ENCODE data around the gene KRT76. TPM values are rescaled to one million over a fixed set of nuclear protein-coding genes. Genes with fewer than 3 reads are reported as not detected.

KRT76 gene
- total and polyA plus RNA-seq, 2 donors (not counting 1 experiment from before 2014, with no cell fraction given): not detected

GRCh38 chr12:52749827-52750226 is 27.3 kb downstream of the KRT76 start:
- no peak overlapping the region for H2AFZ ChIP-seq (ENCODE audit: insufficient read depth, low read depth, low read length, poor library complexity, severe bottlenecking)
- Mint-ChIP-seq H3K27me3 (peaks cover 10% of the 10 kb centered on the region), H3K4me3 (no peak overlapping the region), H3K9me3 (ENCODE audit: insufficient read depth) (no peaks in the 10 kb centered on the region), H3K27ac (no peak overlapping the region), H3K4me1 (no peaks in the 10 kb centered on the region)
- ChIA-PET POLR2A (no interaction called here), CTCF (no interaction called here)
- ATAC-seq (ENCODE audit: low read depth) (no peak), DNase-seq (no peak)
- peaks cover 0 to 5% (median 1%) of the 10 kb centered on the region in 4 experiments for H3K27me3 ChIP-seq (replicated peaks in 1 of 4; ENCODE audit: control extremely low read depth in 1 of 4, control insufficient read depth in 3 of 4, insufficient read depth in 4 of 4, low read length in 3 of 4)
- TF ChIP-seq EZH2 (IDR thresholded peaks at IDR 0.05; ENCODE audit: borderline replicate concordance, insufficient read depth, low read depth, low read length, poor library complexity, severe bottlenecking) (no peak), CTCF (IDR thresholded peaks at IDR 0.05) (no peak)
- H3K4me2 ChIP-seq (replicated peaks; ENCODE audit: low read depth, low read length, poor library complexity, severe bottlenecking): no peak overlapping the region
- H3K9ac ChIP-seq (ENCODE audit: low read length): no peak overlapping the region
- no peaks in the 10 kb centered on the region for H3K4me1 ChIP-seq (ENCODE audit: control insufficient read depth in 2 of 2, insufficient read depth in 2 of 2, low read length in 2 of 2)
- H4K20me1 ChIP-seq (ENCODE audit: control insufficient read depth, insufficient read depth, low read length, poor library complexity, severe bottlenecking): no peaks in the 10 kb centered on the region
- no peaks in the 10 kb centered on the region for H3K9me3 ChIP-seq (ENCODE audit: control extremely low read depth in 1 of 3, control insufficient read depth in 2 of 3, insufficient read depth in 1 of 3, low read length in 2 of 3)
- no peak overlapping the region for H3K4me3 ChIP-seq (ENCODE audit: control extremely low read depth in 1 of 5, extremely low read depth in 1 of 5, insufficient read depth in 1 of 5, low read depth in 2 of 5, low read length in 4 of 5)
- 94% methylated on average over 2 of the region's 3 CpGs for WGBS (ENCODE audit: insufficient coverage)
- H3K79me2 ChIP-seq (ENCODE audit: control insufficient read depth, insufficient read depth, low read length): no peaks in the 10 kb centered on the region
- no peak overlapping the region for H3K27ac ChIP-seq (ENCODE audit: low read length in 2 of 2)
- intact Hi-C loops (cut with micrococcal nuclease): no loop called here
- no peaks in the 10 kb centered on the region for H3K36me3 ChIP-seq (replicated peaks in 1 of 2; ENCODE audit: control extremely low read depth in 1 of 2, control insufficient read depth in 1 of 2, extremely low read depth in 1 of 2, insufficient read depth in 2 of 2, low read length in 1 of 2)

- Histone ChIP-seq H3K9me3 (ENCODE audit: control extremely low read depth in 1 of 3, control insufficient read depth in 2 of 3, insufficient read depth in 1 of 3, low read length in 2 of 3) (no peaks in the 10 kb centered on the region), H3K4me2 (replicated peaks; ENCODE audit: low read depth, low read length, poor library complexity, severe bottlenecking) (no peak overlapping the region), H3K27me3 (replicated peaks in 1 of 4; ENCODE audit: control extremely low read depth in 1 of 4, control insufficient read depth in 3 of 4, insufficient read depth in 4 of 4, low read length in 3 of 4) (peaks cover 0 to 2% (median 0%) of the 10 kb centered on the region in 4 experiments), H3K9ac (ENCODE audit: low read length) (no peak overlapping the region), H3K79me2 (ENCODE audit: control insufficient read depth, insufficient read depth, low read length) (no peaks in the 10 kb centered on the region), H2AFZ (ENCODE audit: insufficient read depth, low read depth, low read length, poor library complexity, severe bottlenecking) (no peak overlapping the region), H3K4me3 (ENCODE audit: control extremely low read depth in 1 of 5, extremely low read depth in 1 of 5, insufficient read depth in 1 of 5, low read depth in 2 of 5, low read length in 4 of 5) (no peak overlapping the region), H3K4me1 (ENCODE audit: control insufficient read depth in 2 of 2, insufficient read depth in 2 of 2, low read length in 2 of 2) (no peaks in the 10 kb centered on the region), H3K36me3 (replicated peaks in 1 of 2; ENCODE audit: control extremely low read depth in 1 of 2, control insufficient read depth in 1 of 2, extremely low read depth in 1 of 2, insufficient read depth in 2 of 2, low read length in 1 of 2) (no peaks in the 10 kb centered on the region), H4K20me1 (ENCODE audit: control insufficient read depth, insufficient read depth, low read length, poor library complexity, severe bottlenecking) (no peaks in the 10 kb centered on the region), H3K27ac (ENCODE audit: low read length in 2 of 2) (no peak overlapping the region)
- no peak for TF ChIP-seq CTCF (IDR thresholded peaks at IDR 0.05)
- TF ChIP-seq EZH2 (IDR thresholded peaks at IDR 0.05; ENCODE audit: borderline replicate concordance, insufficient read depth, low read depth, low read length, poor library complexity, severe bottlenecking): no peak
- H3K4me3 Mint-ChIP-seq: no peak overlapping the region
- intact Hi-C loops (cut with micrococcal nuclease): no loop called here
- ATAC-seq (ENCODE audit: low read depth) (no peak), DNase-seq (no peak)
- no peaks in the 10 kb centered on the region for H3K9me3 Mint-ChIP-seq (ENCODE audit: insufficient read depth)
- ChIA-PET POLR2A (no interaction called here), CTCF (no interaction called here)
- 35% methylated on average over 10 of the region's 14 CpGs for WGBS (ENCODE audit: insufficient coverage)
- no peaks in the 10 kb centered on the region for H3K4me1 Mint-ChIP-seq
- H3K27me3 Mint-ChIP-seq: peaks cover 17% of the 10 kb centered on the region
- H3K27ac Mint-ChIP-seq: no peak overlapping the region
Observed at GRCh38 chr12:52748578-52748977, 28.6 kb downstream of the KRT76 start.
